Prostate gland (tissue), 2 donors: Measurements from ENCODE around the gene PRDM16. TPM values are rescaled to one million over a fixed set of nuclear protein-coding genes. Genes with fewer than 3 reads are reported as not detected.

Source experiments
- DNase-seq: peaks from one replicate; pipeline ENCODE4 v3.0.0-alpha.2; 2019; ENCODE audit warnings: low spot score
- H3K27ac ChIP-seq, 2 donors: fragments of 200-600 bp; sonication (generic); 2 replicates each; pipeline ENCODE4 v1.5.1; 2017 to 2019
- H3K27me3 ChIP-seq: fragments of 200-600 bp; sonication (generic); replicated peaks from 2 replicates; pipeline ENCODE4 v1.5.1; 2019; ENCODE audit not compliant: insufficient read depth
- H3K36me3 ChIP-seq, 2 donors: fragments of 200-600 bp; sonication (generic); 1 replicate in 1 of 2; 2 replicates in 1 of 2; pipeline versions ENCODE4 v1.5.1 to v1.8.1; 2017 to 2019
- H3K4me1 ChIP-seq: fragments of 200-600 bp; sonication (generic); replicated peaks from 2 replicates; pipeline ENCODE4 v1.5.1; 2019
- H3K4me3 ChIP-seq, 2 donors: fragments of 200-600 bp; sonication (generic); 2 replicates each; pipeline ENCODE4 v1.5.1; 2017 to 2019
- H3K9me3 ChIP-seq: fragments of 200-600 bp; sonication (generic); 2 replicates; pipeline ENCODE4 v1.5.1; 2017
- CTCF ChIP-seq, 4 experiments: fragments of 200-600 bp in 2 of 4; fragments of 450-650 bp in 2 of 4; sonication (generic) in 2 of 4; IDR thresholded peaks; 1 replicate in 3 of 4; 2 replicates in 1 of 4; pipeline ENCODE4 v1.5.1; 2016 to 2019; ENCODE audit warnings: antibody characterized with exemption in 4 of 4, mild to moderate bottlenecking in 2 of 4, moderate library complexity in 2 of 4
- POLR2A ChIP-seq: fragments of 450-650 bp; IDR thresholded peaks from one replicate; pipeline ENCODE4 v1.6.1; 2016; ENCODE audit warnings: antibody characterized with exemption, mild to moderate bottlenecking
- POLR2AphosphoS5 ChIP-seq: sonication (generic); formaldehyde crosslinking; IDR thresholded peaks from one replicate; pipeline ENCODE4 v1.6.1; 2017; ENCODE audit warnings: antibody characterized with exemption
- WGBS: methylation state at CpG from one replicate; pipeline ENCODE4 v1.1.5; 2018; 5-methylcytosine and 5-hydroxymethylcytosine counted together
- intact Hi-C: fragments of 100-400 bp; cut with DNase I; formaldehyde crosslinking; loops from one replicate; pipeline ENCODE4 v1.14.2; 2022
- total RNA-seq, 2 donors: library from RNA; depleted of rRNA; stranded (reverse); fragments of >200 nt; gene quantifications; one replicate each; pipeline ENCODE4 v1.1.0, GENCODE V29; 2016

PRDM16 gene
- total RNA-seq, 2 donors from 2014 or later = 0.23 to 6.5 TPM

- H3K27me3 ChIP-seq = peaks cover 6% of the 10 kb centered on the region
- WGBS = 46% methylated on average over 29 of the region's 29 CpGs
- DNase-seq = peak; percentile 10
- H3K36me3 ChIP-seq = no peaks in the 10 kb centered on the region
- H3K9me3 ChIP-seq = no peaks in the 10 kb centered on the region
- no peaks in the 10 kb centered on the region for H3K4me1 ChIP-seq
- intact Hi-C loops = no loop called here
- no peak for TF ChIP-seq CTCF (IDR thresholded peaks at IDR 0.05)
- no peak for TF ChIP-seq POLR2A
- no peak for TF ChIP-seq POLR2AphosphoS5
- H3K4me3 ChIP-seq = no peak overlapping the region
- H3K27ac ChIP-seq = no peak overlapping the region
Observed at GRCh38 chr1:3101124-3101939, 32.3 kb downstream of the PRDM16 start.

- no peak overlapping the region for H3K27ac ChIP-seq
- H3K27me3 ChIP-seq = peaks cover 6% of the 10 kb centered on the region
- no peaks in the 10 kb centered on the region for H3K9me3 ChIP-seq
- no peak for DNase-seq
- TF ChIP-seq CTCF (IDR thresholded peaks at IDR 0.05) = no peak
- TF ChIP-seq POLR2A = no peak
- no peak for TF ChIP-seq POLR2AphosphoS5
- H3K4me3 ChIP-seq = no peak overlapping the region
- H3K36me3 ChIP-seq = no peaks in the 10 kb centered on the region
- intact Hi-C loops = no loop called here
- WGBS = 82% methylated on average over 3 of the region's 3 CpGs
- H3K4me1 ChIP-seq = no peaks in the 10 kb centered on the region
Observed at GRCh38 chr1:3102641-3103040, 33.6 kb downstream of the PRDM16 start.

- 86% methylated on average over 16 of the region's 16 CpGs for WGBS
- TF ChIP-seq CTCF (IDR thresholded peaks at IDR 0.05) (no peak), POLR2AphosphoS5 (no peak), POLR2A (no peak)
- H3K27ac ChIP-seq = no peak overlapping the region
Observed at GRCh38 chr1:3103967-3104677, 35.1 kb downstream of the PRDM16 start.

GRCh38 chr1:3105167-3105863 lies 36.3 kb downstream of the PRDM16 start:
- WGBS = 55% methylated on average over 23 of the region's 24 CpGs
- Histone ChIP-seq H3K9me3 (no peaks in the 10 kb centered on the region), H3K4me3 (no peak overlapping the region), H3K27ac (no peak overlapping the region), H3K36me3 (no peaks in the 10 kb centered on the region), H3K27me3 (no peaks in the 10 kb centered on the region), H3K4me1 (no peaks in the 10 kb centered on the region)
- no peak for DNase-seq
- TF ChIP-seq POLR2A (no peak), POLR2AphosphoS5 (no peak), CTCF (IDR thresholded peaks at IDR 0.05) (no peak)
- intact Hi-C loops = no loop called here

More at GRCh38 chr1:3103967-3104677, 35.1 kb downstream of the PRDM16 start:
- Histone ChIP-seq H3K36me3 (no peaks in the 10 kb centered on the region), H3K27me3 (peaks cover 6% of the 10 kb centered on the region), H3K4me3 (no peak overlapping the region), H3K4me1 (no peaks in the 10 kb centered on the region), H3K9me3 (no peaks in the 10 kb centered on the region)
- intact Hi-C loops = no loop called here
- DNase-seq = no peak
